ENCODE measurements around the gene GPR42. TPM values are rescaled to one million over a fixed set of nuclear protein-coding genes. Genes with fewer than 3 reads are reported as not detected.
"Not testable (repeated sequence)": the region's sequence is repeated elsewhere in the genome, so short reads cannot be mapped to it uniquely, and the experiment has no call there.

Gene GPR42
- total and polyA plus RNA-seq, 7 experiments from 2014 or later, result 0.24 TPM; not detected in 6

- Mint-ChIP-seq H3K4me1 (peaks cover 0 to 2% (median 0%) of the 10 kb centered on the region in 7 donors), H3K27me3 (peaks cover 0 to 2% (median 0%) of the 10 kb centered on the region in 5 donors), H3K27ac (no peak overlapping the region), H3K4me3 (no peak overlapping the region), H3K36me3 (no peaks in the 10 kb centered on the region), H3K9me3 (peaks cover 0 to 1% (median 0%) of the 10 kb centered on the region in 11 donors)
- Histone ChIP-seq H3K27me3 (ENCODE audit: control insufficient read depth in 2 of 2, insufficient read depth in 2 of 2, low read length in 2 of 2) (no peaks in the 10 kb centered on the region), H3K36me3 (ENCODE audit: control insufficient read depth in 2 of 3, insufficient read depth in 3 of 3, low read length in 3 of 3) (no peaks in the 10 kb centered on the region), H3K9me3 (ENCODE audit: control insufficient read depth in 2 of 3, low read length in 3 of 3) (no peaks in the 10 kb centered on the region), H3K4me1 (ENCODE audit: control insufficient read depth in 2 of 2, insufficient read depth in 2 of 2, low read length in 2 of 2) (no peaks in the 10 kb centered on the region), H3K4me3 (ENCODE audit: low read length) (no peak overlapping the region), H3K27ac (ENCODE audit: low read depth, low read length) (no peak overlapping the region)
- ChIA-PET POLR2A (no interaction called here), CTCF (no interaction called here)
- no peak for ATAC-seq
- intact Hi-C loops (cut with micrococcal nuclease), result no loop called here
- no peak for DNase-seq
Observed at GRCh38 chr19:35397064-35397463, 26.2 kb downstream of the GPR42 start.

GRCh38 chr19:35398570-35398969 lies 27.7 kb downstream of the GPR42 start:
- CTCF ChIA-PET, result no interaction called here
- Mint-ChIP-seq H3K4me1 (peaks cover 0 to 2% (median 0%) of the 10 kb centered on the region in 7 donors), H3K9me3 (peaks cover 0 to 1% (median 0%) of the 10 kb centered on the region in 11 donors), H3K27me3 (peaks cover 0 to 3% (median 0%) of the 10 kb centered on the region in 5 donors), H3K4me3 (no peak overlapping the region), H3K27ac (no peak overlapping the region), H3K36me3 (no peaks in the 10 kb centered on the region)
- no peak for ATAC-seq
- POLR2A ChIA-PET, result no interaction called here
- Histone ChIP-seq H3K36me3 (ENCODE audit: control insufficient read depth in 2 of 3, insufficient read depth in 3 of 3, low read length in 3 of 3) (no peaks in the 10 kb centered on the region), H3K4me3 (ENCODE audit: low read length) (no peak overlapping the region), H3K27me3 (ENCODE audit: control insufficient read depth in 2 of 2, insufficient read depth in 2 of 2, low read length in 2 of 2) (no peaks in the 10 kb centered on the region), H3K4me1 (ENCODE audit: control insufficient read depth in 2 of 2, insufficient read depth in 2 of 2, low read length in 2 of 2) (no peaks in the 10 kb centered on the region), H3K27ac (ENCODE audit: low read depth, low read length) (no peak overlapping the region), H3K9me3 (ENCODE audit: control insufficient read depth in 2 of 3, low read length in 3 of 3) (no peaks in the 10 kb centered on the region)
- intact Hi-C loops (cut with micrococcal nuclease), result no loop called here
- no peak for DNase-seq

- ATAC-seq, result no peak
- peaks cover 0 to 1% (median 0%) of the 10 kb centered on the region in 11 donors for H3K9me3 Mint-ChIP-seq
- DNase-seq, result no peak
- POLR2A ChIA-PET, result no interaction called here
- Histone ChIP-seq H3K27me3 (ENCODE audit: control insufficient read depth in 2 of 2, insufficient read depth in 2 of 2, low read length in 2 of 2) (no peaks in the 10 kb centered on the region), H3K36me3 (ENCODE audit: control insufficient read depth in 2 of 3, insufficient read depth in 3 of 3, low read length in 3 of 3) (no peaks in the 10 kb centered on the region), H3K4me1 (ENCODE audit: control insufficient read depth in 2 of 2, insufficient read depth in 2 of 2, low read length in 2 of 2) (no peaks in the 10 kb centered on the region), H3K9me3 (ENCODE audit: control insufficient read depth in 2 of 3, low read length in 3 of 3) (no peaks in the 10 kb centered on the region), H3K27ac (ENCODE audit: low read depth, low read length) (no peak overlapping the region), H3K4me3 (ENCODE audit: low read length) (no peak overlapping the region)
- peaks cover 0 to 2% (median 0%) of the 10 kb centered on the region in 7 donors for H3K4me1 Mint-ChIP-seq
- H3K36me3 Mint-ChIP-seq, result no peaks in the 10 kb centered on the region
- intact Hi-C loops (cut with micrococcal nuclease), result no loop called here
- H3K4me3 Mint-ChIP-seq, result no peak overlapping the region
- peaks cover 0 to 3% (median 0%) of the 10 kb centered on the region in 5 donors for H3K27me3 Mint-ChIP-seq
- peak overlapping the region in 1 of 9 donors; percentile 31 for H3K27ac Mint-ChIP-seq
- CTCF ChIA-PET, result no interaction called here
Observed at GRCh38 chr19:35399231-35399630, 28.4 kb downstream of the GPR42 start.

- CTCF ChIA-PET, result no interaction called here
- Mint-ChIP-seq H3K27ac (no peak overlapping the region), H3K36me3 (no peaks in the 10 kb centered on the region)
Observed at GRCh38 chr19:35399948-35400772, 29.3 kb downstream of the GPR42 start.

GRCh38 chr19:35400773-35401100 lies 29.9 kb downstream of the GPR42 start:
- Mint-ChIP-seq H3K4me1 (peaks cover 0 to 3% (median 0%) of the 10 kb centered on the region in 7 donors), H3K27ac (no peak overlapping the region), H3K27me3 (peaks cover 0 to 3% (median 0%) of the 10 kb centered on the region in 5 donors), H3K36me3 (no peaks in the 10 kb centered on the region), H3K4me3 (no peak overlapping the region), H3K9me3 (peaks cover 0 to 1% (median 0%) of the 10 kb centered on the region in 11 donors)
- Histone ChIP-seq H3K4me3 (ENCODE audit: low read length) (no peak overlapping the region), H3K36me3 (ENCODE audit: control insufficient read depth in 2 of 3, insufficient read depth in 3 of 3, low read length in 3 of 3) (no peaks in the 10 kb centered on the region), H3K27me3 (ENCODE audit: control insufficient read depth in 2 of 2, insufficient read depth in 2 of 2, low read length in 2 of 2) (no peaks in the 10 kb centered on the region), H3K27ac (ENCODE audit: low read depth, low read length) (no peak overlapping the region), H3K4me1 (ENCODE audit: control insufficient read depth in 2 of 2, insufficient read depth in 2 of 2, low read length in 2 of 2) (no peaks in the 10 kb centered on the region), H3K9me3 (ENCODE audit: control insufficient read depth in 2 of 3, low read length in 3 of 3) (no peaks in the 10 kb centered on the region)
- CTCF ChIA-PET, result no interaction called here
- DNase-seq (no peak), ATAC-seq (no peak)
- POLR2A ChIA-PET, result no interaction called here
- intact Hi-C loops (cut with micrococcal nuclease), result no loop called here

More at GRCh38 chr19:35399948-35400772, 29.3 kb downstream of the GPR42 start:
- no peak overlapping the region for H3K4me3 Mint-ChIP-seq
- no peaks in the 10 kb centered on the region for H3K36me3 ChIP-seq (ENCODE audit: control insufficient read depth in 2 of 3, insufficient read depth in 3 of 3, low read length in 3 of 3)
- peaks cover 0 to 3% (median 0%) of the 10 kb centered on the region in 5 donors for H3K27me3 Mint-ChIP-seq
- H3K4me3 ChIP-seq (ENCODE audit: low read length), result no peak overlapping the region
- H3K4me1 Mint-ChIP-seq, result peaks cover 0 to 3% (median 0%) of the 10 kb centered on the region in 7 donors
- H3K27me3 ChIP-seq (ENCODE audit: control insufficient read depth in 2 of 2, insufficient read depth in 2 of 2, low read length in 2 of 2), result no peaks in the 10 kb centered on the region
- H3K9me3 ChIP-seq (ENCODE audit: control insufficient read depth in 2 of 3, low read length in 3 of 3), result no peaks in the 10 kb centered on the region
- no peaks in the 10 kb centered on the region for H3K4me1 ChIP-seq (ENCODE audit: control insufficient read depth in 2 of 2, insufficient read depth in 2 of 2, low read length in 2 of 2)
- intact Hi-C loops (cut with micrococcal nuclease), result no loop called here
- no peak overlapping the region for H3K27ac ChIP-seq (ENCODE audit: low read depth, low read length)
- no peak for DNase-seq
- H3K9me3 Mint-ChIP-seq, result peaks cover 0 to 1% (median 0%) of the 10 kb centered on the region in 11 donors
- ATAC-seq, result no peak
- POLR2A ChIA-PET, result no interaction called here

GRCh38 chr19:35401416-35401815 lies 30.5 kb downstream of the GPR42 start:
- ATAC-seq, result not testable (repeated sequence)

More at GRCh38 chr19:35401416-35401815, 30.5 kb downstream of the GPR42 start:
- H3K27me3 Mint-ChIP-seq; CTCF ChIA-PET; H3K9me3 ChIP-seq (ENCODE audit: control insufficient read depth in 2 of 3, low read length in 3 of 3); H3K27ac ChIP-seq (ENCODE audit: low read depth, low read length); H3K4me3 Mint-ChIP-seq; POLR2A ChIA-PET; H3K4me1 Mint-ChIP-seq; H3K4me1 ChIP-seq (ENCODE audit: control insufficient read depth in 2 of 2, insufficient read depth in 2 of 2, low read length in 2 of 2); H3K36me3 ChIP-seq (ENCODE audit: control insufficient read depth in 2 of 3, insufficient read depth in 3 of 3, low read length in 3 of 3); H3K36me3 Mint-ChIP-seq; H3K27me3 ChIP-seq (ENCODE audit: control insufficient read depth in 2 of 2, insufficient read depth in 2 of 2, low read length in 2 of 2); H3K4me3 ChIP-seq (ENCODE audit: low read length); DNase-seq; H3K27ac Mint-ChIP-seq; intact Hi-C loops (cut with micrococcal nuclease); H3K9me3 Mint-ChIP-seq: not testable (repeated sequence)
